ENCODE results near the gene RPA3. TPM values are rescaled to one million over a fixed set of nuclear protein-coding genes. Genes with fewer than 3 reads are reported as not detected.
"Not testable (repeated sequence)": the region's sequence is repeated elsewhere in the genome, so short reads cannot be mapped to it uniquely, and the experiment has no call there.

Gene RPA3
- total RNA-seq, 5 donors from 2014 or later (not counting 1 experiment from before 2014, with no cell fraction given) = 24.5 to 28.5 (median 26.8) TPM

- ATAC-seq (replicated peaks in 1 of 4) (no peak), DNase-seq (no peak)
- Histone ChIP-seq H3K27me3 (replicated peaks in 1 of 2; ENCODE audit: control insufficient read depth in 2 of 2, extremely low read depth in 1 of 2, insufficient read depth in 2 of 2, low read length in 1 of 2) (no peaks in the 10 kb centered on the region), H3K9me3 (no peaks in the 10 kb centered on the region), H3K4me1 (ENCODE audit: control insufficient read depth in 1 of 2, extremely low read depth in 1 of 2, insufficient read depth in 2 of 2, low read length in 2 of 2) (peaks cover 0 to 2% of the 10 kb centered on the region in 2 experiments), H3K4me3 (ENCODE audit: control insufficient read depth in 1 of 2, extremely low read depth in 1 of 2, low read length in 1 of 2) (no peak overlapping the region), H3K27ac (ENCODE audit: low read length) (no peak overlapping the region), H3K36me3 (ENCODE audit: control insufficient read depth in 2 of 2, extremely low read depth in 1 of 2, insufficient read depth in 1 of 2, low read length in 1 of 2) (no peaks in the 10 kb centered on the region)
- POLR2A ChIA-PET = interaction anchor here (0.6 kb wide), 3 partner anchors 445 to 1502 kb away, joined by 3 read pairs; no protein-coding TSS in a partner anchor
- no peaks in the 10 kb centered on the region for H3K27me3 Mint-ChIP-seq
- H3K27ac Mint-ChIP-seq = no peak overlapping the region
- peaks cover 13% of the 10 kb centered on the region for H3K36me3 Mint-ChIP-seq
- WGBS (ENCODE audit: insufficient coverage) = no CpG with 5 or more reads among the region's 1 CpG
- H3K4me3 Mint-ChIP-seq = no peak overlapping the region
- peaks cover 38 to 54% (median 46%) of the 10 kb centered on the region in 3 donors for H3K4me1 Mint-ChIP-seq
- peaks cover 0 to under 1% (median 0%) of the 10 kb centered on the region in 3 donors for H3K9me3 Mint-ChIP-seq
- CTCF ChIA-PET = no interaction called here
These were observed 53.4 kb downstream of the RPA3 start for GRCh38 chr7:7665031-7665430.

DNA sequence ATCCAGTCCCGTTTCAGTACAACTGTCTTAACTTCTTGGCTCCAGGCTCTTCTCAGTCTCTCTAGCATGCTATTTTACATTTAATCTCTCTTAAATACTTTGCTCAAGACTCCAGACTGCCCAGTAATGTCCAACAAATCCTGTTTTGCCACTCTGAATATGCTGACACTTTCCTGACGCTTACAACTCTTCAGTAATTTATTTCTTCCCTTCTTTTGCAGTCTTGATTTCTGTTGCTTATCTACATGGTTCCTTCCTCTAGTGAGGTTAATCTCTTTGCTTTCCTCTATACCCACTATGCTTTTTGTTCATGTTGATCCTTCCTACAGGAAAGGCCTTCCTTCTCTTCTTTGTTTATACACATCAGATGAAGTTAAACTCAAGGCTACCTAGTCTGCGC lies 54.1 kb downstream of the RPA3 start:
- Mint-ChIP-seq H3K27me3 (no peaks in the 10 kb centered on the region), H3K36me3 (peaks cover 17% of the 10 kb centered on the region), H3K4me1 (peaks cover 43 to 55% (median 50%) of the 10 kb centered on the region in 3 donors), H3K9me3 (peaks cover 3 to 8% (median 5%) of the 10 kb centered on the region in 3 donors), H3K4me3 (no peak overlapping the region), H3K27ac (peak overlapping the region in 1 of 2 donors; percentile 6)
- H3K27me3 ChIP-seq (replicated peaks in 1 of 2; ENCODE audit: control insufficient read depth in 2 of 2, extremely low read depth in 1 of 2, insufficient read depth in 2 of 2, low read length in 1 of 2) = no peaks in the 10 kb centered on the region
- peaks cover 0 to 2% of the 10 kb centered on the region in 2 experiments for H3K4me1 ChIP-seq (ENCODE audit: control insufficient read depth in 1 of 2, extremely low read depth in 1 of 2, insufficient read depth in 2 of 2, low read length in 2 of 2)
- DNase-seq (no peak), ATAC-seq (replicated peaks in 1 of 4) (no peak)
- H3K9me3 ChIP-seq = no peaks in the 10 kb centered on the region
- H3K36me3 ChIP-seq (ENCODE audit: control insufficient read depth in 2 of 2, extremely low read depth in 1 of 2, insufficient read depth in 1 of 2, low read length in 1 of 2) = no peaks in the 10 kb centered on the region
- 94% methylated on average over 1 of the region's 3 CpGs for WGBS (ENCODE audit: insufficient coverage)
- H3K4me3 ChIP-seq (ENCODE audit: control insufficient read depth in 1 of 2, extremely low read depth in 1 of 2, low read length in 1 of 2) = no peak overlapping the region
- no peak overlapping the region for H3K27ac ChIP-seq (ENCODE audit: low read length)
- ChIA-PET POLR2A (interaction anchor here (0.6 to 1.5 kb wide), 2 partner anchors 20 to 698 kb away, joined by 3 to 15 read pairs; no protein-coding TSS in a partner anchor), CTCF (no interaction called here)

GRCh38 chr7:7662527-7662926 lies 55.9 kb downstream of the RPA3 start:
- no peak for ATAC-seq (replicated peaks in 1 of 4)
- Histone ChIP-seq H3K9me3 (no peaks in the 10 kb centered on the region), H3K4me1 (ENCODE audit: control insufficient read depth in 1 of 2, extremely low read depth in 1 of 2, insufficient read depth in 2 of 2, low read length in 2 of 2) (peaks cover 0 to 2% of the 10 kb centered on the region in 2 experiments), H3K4me3 (ENCODE audit: control insufficient read depth in 1 of 2, extremely low read depth in 1 of 2, low read length in 1 of 2) (no peak overlapping the region), H3K27me3 (replicated peaks in 1 of 2; ENCODE audit: control insufficient read depth in 2 of 2, extremely low read depth in 1 of 2, insufficient read depth in 2 of 2, low read length in 1 of 2) (no peaks in the 10 kb centered on the region), H3K27ac (ENCODE audit: low read length) (no peak overlapping the region), H3K36me3 (ENCODE audit: control insufficient read depth in 2 of 2, extremely low read depth in 1 of 2, insufficient read depth in 1 of 2, low read length in 1 of 2) (no peaks in the 10 kb centered on the region)
- Mint-ChIP-seq H3K4me1 (peaks cover 50 to 54% (median 54%) of the 10 kb centered on the region in 3 donors), H3K27me3 (no peaks in the 10 kb centered on the region), H3K9me3 (peaks cover 9 to 25% (median 11%) of the 10 kb centered on the region in 3 donors), H3K36me3 (peaks cover 28% of the 10 kb centered on the region), H3K4me3 (no peak overlapping the region), H3K27ac (no peak overlapping the region)
- ChIA-PET POLR2A (interaction anchor here in 1 of 2 donors (0.7 kb wide), 1 partner anchor 368 kb away, joined by 3 read pairs; no protein-coding TSS in a partner anchor), CTCF (interaction anchor here in 1 of 2 donors (0.6 kb wide), 1 partner anchor 14 kb away, joined by 7 read pairs; no protein-coding TSS in a partner anchor)
- WGBS (ENCODE audit: insufficient coverage) = 96% methylated on average over 4 of the region's 6 CpGs
- no peak for DNase-seq

- ATAC-seq (replicated peaks in 1 of 4); CTCF ChIA-PET; H3K27me3 ChIP-seq (replicated peaks in 1 of 2; ENCODE audit: control insufficient read depth in 2 of 2, extremely low read depth in 1 of 2, insufficient read depth in 2 of 2, low read length in 1 of 2); H3K36me3 ChIP-seq (ENCODE audit: control insufficient read depth in 2 of 2, extremely low read depth in 1 of 2, insufficient read depth in 1 of 2, low read length in 1 of 2); H3K9me3 ChIP-seq; H3K27me3 Mint-ChIP-seq; H3K4me3 ChIP-seq (ENCODE audit: control insufficient read depth in 1 of 2, extremely low read depth in 1 of 2, low read length in 1 of 2); H3K27ac Mint-ChIP-seq; POLR2A ChIA-PET; H3K4me3 Mint-ChIP-seq; H3K27ac ChIP-seq (ENCODE audit: low read length); H3K4me1 ChIP-seq (ENCODE audit: control insufficient read depth in 1 of 2, extremely low read depth in 1 of 2, insufficient read depth in 2 of 2, low read length in 2 of 2); DNase-seq: not testable (repeated sequence)
- H3K36me3 Mint-ChIP-seq = peaks cover 50% of the 10 kb centered on the region
- H3K4me1 Mint-ChIP-seq = peaks cover 49 to 62% (median 61%) of the 10 kb centered on the region in 3 donors
- peaks cover 9 to 29% (median 11%) of the 10 kb centered on the region in 3 donors for H3K9me3 Mint-ChIP-seq
- no CpG with 5 or more reads among the region's 3 CpGs for WGBS (ENCODE audit: insufficient coverage)
These were observed 61.9 kb downstream of the RPA3 start for GRCh38 chr7:7656459-7656858.

- Histone ChIP-seq H3K27me3 (replicated peaks in 1 of 2; ENCODE audit: control insufficient read depth in 2 of 2, extremely low read depth in 1 of 2, insufficient read depth in 2 of 2, low read length in 1 of 2) (no peaks in the 10 kb centered on the region), H3K9me3 (no peaks in the 10 kb centered on the region), H3K4me3 (ENCODE audit: control insufficient read depth in 1 of 2, extremely low read depth in 1 of 2, low read length in 1 of 2) (no peak overlapping the region), H3K36me3 (ENCODE audit: control insufficient read depth in 2 of 2, extremely low read depth in 1 of 2, insufficient read depth in 1 of 2, low read length in 1 of 2) (no peaks in the 10 kb centered on the region), H3K4me1 (ENCODE audit: control insufficient read depth in 1 of 2, extremely low read depth in 1 of 2, insufficient read depth in 2 of 2, low read length in 2 of 2) (peaks cover 0 to 5% of the 10 kb centered on the region in 2 experiments), H3K27ac (ENCODE audit: low read length) (no peak overlapping the region)
- no peak for ATAC-seq (replicated peaks in 1 of 4)
- Mint-ChIP-seq H3K27ac (no peak overlapping the region), H3K4me1 (peaks cover 41 to 58% (median 56%) of the 10 kb centered on the region in 3 donors), H3K36me3 (peaks cover 42% of the 10 kb centered on the region), H3K4me3 (no peak overlapping the region), H3K9me3 (peaks cover 9 to 29% (median 11%) of the 10 kb centered on the region in 3 donors), H3K27me3 (no peaks in the 10 kb centered on the region)
- CTCF ChIA-PET = no interaction called here
- no CpG with 5 or more reads among the region's 4 CpGs for WGBS (ENCODE audit: insufficient coverage)
- POLR2A ChIA-PET = interaction anchor here (0.7 kb wide), 2 partner anchors 12 to 935 kb away, joined by 3 to 4 read pairs; no protein-coding TSS in a partner anchor
- DNase-seq = no peak
These were observed 63.3 kb downstream of the RPA3 start for GRCh38 chr7:7654964-7655715.

DNA sequence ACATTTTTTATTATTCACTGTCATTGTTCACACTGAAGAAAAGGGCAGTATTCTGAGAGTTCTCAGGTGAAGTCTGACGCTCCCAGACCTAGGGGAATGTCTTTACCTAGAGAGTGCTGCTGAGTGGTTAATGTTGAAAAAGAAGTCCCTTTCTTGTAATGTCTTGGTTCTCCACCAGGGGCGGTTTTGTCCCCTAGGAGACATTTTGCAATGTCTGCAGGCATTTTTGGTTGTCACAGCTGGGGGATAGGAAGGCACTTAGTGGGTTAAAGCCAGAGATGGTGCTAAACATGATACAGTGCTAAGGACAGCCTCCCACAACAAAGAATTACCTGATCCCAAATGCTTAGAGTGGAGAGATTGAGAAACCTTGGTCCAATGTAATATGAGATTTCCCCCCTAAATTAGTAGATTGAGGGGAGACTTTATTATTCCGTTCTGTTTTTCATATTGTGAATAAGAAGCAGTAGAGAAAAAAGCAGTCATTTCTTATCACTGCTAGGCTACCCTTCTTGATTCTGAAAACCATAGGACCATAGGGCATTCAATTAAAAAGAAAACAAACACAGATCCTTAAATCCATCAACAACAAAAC lies 64.7 kb downstream of the RPA3 start:
- ATAC-seq (replicated peaks in 1 of 4) (peak in 1 of 4 experiments; percentile 24), DNase-seq (peak in 4 of 35 experiments; percentile 6 to 34 (median 12))
- H3K36me3 Mint-ChIP-seq = peaks cover 33% of the 10 kb centered on the region
- H3K27ac ChIP-seq (ENCODE audit: low read length) = no peak overlapping the region
- ChIA-PET CTCF (no interaction called here), POLR2A (interaction anchor here in 1 of 2 donors (0.5 kb wide), 1 partner anchor 68 kb away, joined by 4 read pairs; no protein-coding TSS in a partner anchor)
- peaks cover 0 to 15% (median 3%) of the 10 kb centered on the region in 3 donors for H3K9me3 Mint-ChIP-seq
- no peak overlapping the region for H3K4me3 ChIP-seq (ENCODE audit: control insufficient read depth in 1 of 2, extremely low read depth in 1 of 2, low read length in 1 of 2)
- no peak overlapping the region for H3K27ac Mint-ChIP-seq
- H3K9me3 ChIP-seq = no peaks in the 10 kb centered on the region
- H3K27me3 Mint-ChIP-seq = no peaks in the 10 kb centered on the region
- H3K4me3 Mint-ChIP-seq = no peak overlapping the region
- no peaks in the 10 kb centered on the region for H3K36me3 ChIP-seq (ENCODE audit: control insufficient read depth in 2 of 2, extremely low read depth in 1 of 2, insufficient read depth in 1 of 2, low read length in 1 of 2)
- WGBS (ENCODE audit: insufficient coverage) = 100% methylated on average over 1 of the region's 3 CpGs
- peaks cover 0 to 5% of the 10 kb centered on the region in 2 experiments for H3K4me1 ChIP-seq (ENCODE audit: control insufficient read depth in 1 of 2, extremely low read depth in 1 of 2, insufficient read depth in 2 of 2, low read length in 2 of 2)
- peaks cover 40 to 57% (median 53%) of the 10 kb centered on the region in 3 donors for H3K4me1 Mint-ChIP-seq
- H3K27me3 ChIP-seq (replicated peaks in 1 of 2; ENCODE audit: control insufficient read depth in 2 of 2, extremely low read depth in 1 of 2, insufficient read depth in 2 of 2, low read length in 1 of 2) = no peaks in the 10 kb centered on the region

Data from T-cell (primary cell).